C4-2B (cell line): ENCODE measurements around the gene TRIM23.
"Not testable (repeated sequence)": the region's sequence is repeated elsewhere in the genome, so short reads cannot be mapped to it uniquely, and the experiment has no call there.

ENCODE experiments used
- ZFX ChIP-seq: fragments of 450-650 bp; IDR thresholded peaks from 2 replicates; pipeline ENCODE4 v1.6.1; 2017
- TF ChIP-seq, protein P1 (sequence below): fragments of 450-650 bp; conservative IDR thresholded peaks from 2 replicates; pipeline ENCODE4 v1.5.1; 2017; ENCODE audit warnings: mild to moderate bottlenecking

DNA sequence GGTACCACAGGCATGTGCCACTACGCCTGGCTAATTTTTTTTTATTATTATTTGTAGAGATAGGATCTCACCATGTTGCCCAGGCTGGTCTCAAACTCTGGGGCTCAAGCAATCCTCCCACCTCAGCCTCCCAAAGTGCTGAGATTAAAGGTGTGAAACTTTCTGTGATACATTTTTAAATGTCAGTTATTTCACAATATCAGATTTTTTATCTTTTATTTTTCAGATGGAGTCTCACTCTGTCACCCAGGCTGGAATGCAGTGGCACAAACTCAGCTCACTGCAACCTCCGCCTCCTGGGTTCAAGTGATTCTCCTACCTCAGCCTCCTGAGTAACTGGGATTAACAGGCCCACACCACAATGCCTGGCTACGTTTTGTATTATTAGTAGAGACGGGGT lies 2.2 kb downstream of the TRIM23 start:
- TF ChIP-seq, protein P1, sequence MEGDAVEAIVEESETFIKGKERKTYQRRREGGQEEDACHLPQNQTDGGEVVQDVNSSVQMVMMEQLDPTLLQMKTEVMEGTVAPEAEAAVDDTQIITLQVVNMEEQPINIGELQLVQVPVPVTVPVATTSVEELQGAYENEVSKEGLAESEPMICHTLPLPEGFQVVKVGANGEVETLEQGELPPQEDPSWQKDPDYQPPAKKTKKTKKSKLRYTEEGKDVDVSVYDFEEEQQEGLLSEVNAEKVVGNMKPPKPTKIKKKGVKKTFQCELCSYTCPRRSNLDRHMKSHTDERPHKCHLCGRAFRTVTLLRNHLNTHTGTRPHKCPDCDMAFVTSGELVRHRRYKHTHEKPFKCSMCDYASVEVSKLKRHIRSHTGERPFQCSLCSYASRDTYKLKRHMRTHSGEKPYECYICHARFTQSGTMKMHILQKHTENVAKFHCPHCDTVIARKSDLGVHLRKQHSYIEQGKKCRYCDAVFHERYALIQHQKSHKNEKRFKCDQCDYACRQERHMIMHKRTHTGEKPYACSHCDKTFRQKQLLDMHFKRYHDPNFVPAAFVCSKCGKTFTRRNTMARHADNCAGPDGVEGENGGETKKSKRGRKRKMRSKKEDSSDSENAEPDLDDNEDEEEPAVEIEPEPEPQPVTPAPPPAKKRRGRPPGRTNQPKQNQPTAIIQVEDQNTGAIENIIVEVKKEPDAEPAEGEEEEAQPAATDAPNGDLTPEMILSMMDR, result not testable (repeated sequence)
- TF ChIP-seq ZFX, result not testable (repeated sequence)
